WTC11 (cell line): ENCODE results near the gene APOL6. TPM values are rescaled to one million over a fixed set of nuclear protein-coding genes. Genes with fewer than 3 reads are reported as not detected.
"Not testable (repeated sequence)": the region's sequence is repeated elsewhere in the genome, so short reads cannot be mapped to it uniquely, and the experiment has no call there.

Source experiments
- ATAC-seq: fragments of 200-7000 bp; cut with Tn5 transposase; 2 replicates; pipeline ENCODE4 v1.10.0; 2021; ENCODE audit warnings: mild to moderate bottlenecking, moderate library complexity
- CTCF ChIA-PET: fragments of 300-600 bp; sonication (Branson Sonifier 250); formaldehyde crosslinking; loops from one replicate; lab custom pipeline; 2021; ENCODE audit warnings: antibody characterized with exemption; lab: Charles Lee
- POLR2A ChIA-PET: fragments of 350-600 bp; sonication (Branson Sonifier 250); formaldehyde crosslinking; loops from one replicate; lab custom pipeline; 2021; ENCODE audit warnings: antibody characterized with exemption; lab: Charles Lee
- DNase-seq: peaks from one replicate; pipeline ENCODE4 v3.0.0; 2021; ENCODE audit warnings: low spot score
- H3K27ac Mint-ChIP-seq: 2 replicates; pipeline ENCODE4 v1.8.0; 2021; ENCODE audit warnings: mixed read lengths
- H3K27me3 Mint-ChIP-seq: 2 replicates; pipeline ENCODE4 v1.8.0; 2021; ENCODE audit warnings: low read depth, mild to moderate bottlenecking, moderate library complexity, mixed read lengths
- H3K36me3 Mint-ChIP-seq: 2 replicates; pipeline ENCODE4 v1.8.0; 2021; ENCODE audit warnings: mixed read lengths
- H3K4me1 Mint-ChIP-seq: 2 replicates; pipeline ENCODE4 v1.8.0; 2022; ENCODE audit warnings: mixed read lengths
- H3K4me3 Mint-ChIP-seq: 2 replicates; pipeline ENCODE4 v1.8.0; 2021; ENCODE audit warnings: mild to moderate bottlenecking, moderate library complexity, mixed read lengths
- H3K9me3 Mint-ChIP-seq: 2 replicates; pipeline ENCODE4 v1.8.0; 2021; ENCODE audit warnings: mixed read lengths
- CREB1 ChIP-seq: sonication (generic); formaldehyde crosslinking; IDR thresholded peaks from 2 replicates; pipeline ENCODE4 v1.8.0; 2023; ENCODE audit warnings: mild to moderate bottlenecking, missing genetic modification reagents
- CREM ChIP-seq: sonication (generic); formaldehyde crosslinking; IDR thresholded peaks from 2 replicates; pipeline ENCODE4 v1.8.1; 2022; ENCODE audit warnings: mild to moderate bottlenecking, missing genetic modification reagents, moderate library complexity
- ELF4 ChIP-seq: sonication (generic); formaldehyde crosslinking; IDR thresholded peaks from 2 replicates; pipeline ENCODE4 v1.8.1; 2022; ENCODE audit warnings: low read depth, mild to moderate bottlenecking, moderate library complexity, missing genetic modification reagents
- FOXK1 ChIP-seq: sonication (generic); formaldehyde crosslinking; IDR thresholded peaks from 2 replicates; pipeline ENCODE4 v1.8.0; 2022; ENCODE audit warnings: mild to moderate bottlenecking, moderate library complexity, missing genetic modification reagents
- HMGA2 ChIP-seq: fragments of 250-450 bp; sonication (Bioruptor Pico); IDR thresholded peaks from 2 replicates; pipeline ENCODE4 v1.4.0; 2021; ENCODE audit warnings: mild to moderate bottlenecking, moderate library complexity
- IRF2 ChIP-seq: sonication (generic); formaldehyde crosslinking; IDR thresholded peaks from 2 replicates; pipeline ENCODE4 v1.8.0; 2022; ENCODE audit warnings: low read depth, missing genetic modification reagents, borderline replicate concordance
- JUN ChIP-seq: sonication (generic); formaldehyde crosslinking; IDR thresholded peaks from 2 replicates; pipeline ENCODE4 v1.8.0; 2023; ENCODE audit warnings: mild to moderate bottlenecking, missing genetic modification reagents
- NFATC4 ChIP-seq: fragments of 250-450 bp; sonication (Bioruptor Pico); IDR thresholded peaks from 2 replicates; pipeline ENCODE4 v1.9.0; 2021; ENCODE audit warnings: mild to moderate bottlenecking
- NR2C2 ChIP-seq: sonication (generic); formaldehyde crosslinking; IDR thresholded peaks from 2 replicates; pipeline ENCODE4 v1.8.0; 2022; ENCODE audit warnings: mild to moderate bottlenecking, missing genetic modification reagents
- TEAD1 ChIP-seq: sonication (generic); formaldehyde crosslinking; IDR thresholded peaks from 2 replicates; pipeline ENCODE4 v1.8.0; 2022; ENCODE audit warnings: mild to moderate bottlenecking, missing genetic modification reagents
- ZNF671 ChIP-seq: fragments of 250-450 bp; sonication (Bioruptor Pico); IDR thresholded peaks from 2 replicates; pipeline ENCODE4 v1.8.0; 2021; ENCODE audit warnings: mild to moderate bottlenecking
- total RNA-seq: library from RNA; stranded (reverse); gene quantifications from 3 replicates; pipeline ENCODE4 v1.2.3, GENCODE V29; 2021
- TF ChIP-seq, protein P1 (sequence below): sonication (generic); formaldehyde crosslinking; IDR thresholded peaks from 2 replicates; pipeline ENCODE4 v1.8.1; 2022; ENCODE audit warnings: low read depth, missing genetic modification reagents, borderline replicate concordance
- TF ChIP-seq, protein P2 (sequence below): sonication (generic); formaldehyde crosslinking; IDR thresholded peaks from 2 replicates; pipeline ENCODE4 v1.8.0; 2023; ENCODE audit warnings: missing genetic modification reagents
- TF ChIP-seq, protein P3 (sequence below): sonication (generic); formaldehyde crosslinking; IDR thresholded peaks from 2 replicates; pipeline ENCODE4 v1.8.0; 2022; ENCODE audit warnings: mild to moderate bottlenecking, missing genetic modification reagents
- TF ChIP-seq, protein P4 (sequence below): sonication (generic); formaldehyde crosslinking; conservative IDR thresholded peaks from 2 replicates; pipeline ENCODE4 v1.8.1; 2022; ENCODE audit warnings: mild to moderate bottlenecking, missing genetic modification reagents
- TF ChIP-seq, protein P5 (sequence below): sonication (generic); formaldehyde crosslinking; IDR thresholded peaks from 2 replicates; pipeline ENCODE4 v1.8.0; 2022; ENCODE audit warnings: mild to moderate bottlenecking, missing genetic modification reagents
- TF ChIP-seq, protein P6 (sequence below): sonication (generic); formaldehyde crosslinking; IDR thresholded peaks from 2 replicates; pipeline ENCODE4 v1.8.1; 2023; ENCODE audit warnings: mild to moderate bottlenecking, missing genetic modification reagents

The APOL6 gene
- total RNA-seq, 1 experiment from 2014 or later = 0.17 TPM

DNA sequence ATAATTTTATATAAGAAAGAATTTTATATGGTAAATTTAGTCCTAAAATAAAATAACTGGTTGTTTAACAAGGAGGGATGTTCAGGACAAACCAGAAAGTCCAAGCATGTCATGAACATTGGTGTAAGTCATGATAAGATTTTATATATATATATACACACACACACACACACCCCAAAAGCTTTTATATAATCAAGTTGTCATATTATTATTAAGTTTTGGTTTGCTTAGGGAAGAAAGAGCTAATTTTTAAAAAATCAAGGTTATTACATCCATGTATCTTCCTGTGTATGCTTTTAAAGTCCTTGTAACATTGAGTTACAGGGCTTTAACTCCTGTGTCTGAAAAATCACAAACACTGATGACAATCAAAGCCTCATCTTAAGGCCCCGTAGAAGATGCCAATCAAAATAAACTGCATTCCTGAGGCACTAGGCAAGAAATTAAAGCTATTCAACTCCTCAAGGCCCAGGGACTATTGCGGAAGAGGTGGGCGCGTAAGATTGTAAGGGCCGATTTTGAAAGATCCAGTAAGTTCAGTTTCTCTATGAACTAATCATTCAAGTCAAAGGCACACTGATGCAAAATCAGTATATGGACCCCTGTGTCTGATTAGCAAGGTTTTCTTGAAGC, 16.8 kb downstream of the APOL6 start:
- ATAC-seq (no peak), DNase-seq (no peak)
- Mint-ChIP-seq H3K9me3 (peaks cover 44% of the 10 kb centered on the region), H3K4me3 (no peak overlapping the region), H3K36me3 (peaks cover 34% of the 10 kb centered on the region), H3K4me1 (peaks cover 34% of the 10 kb centered on the region), H3K27ac (no peak overlapping the region), H3K27me3 (peaks cover 50% of the 10 kb centered on the region)
- POLR2A ChIA-PET = no interaction called here
- no peak for TF ChIP-seq IRF2
- TF ChIP-seq, protein P1, sequence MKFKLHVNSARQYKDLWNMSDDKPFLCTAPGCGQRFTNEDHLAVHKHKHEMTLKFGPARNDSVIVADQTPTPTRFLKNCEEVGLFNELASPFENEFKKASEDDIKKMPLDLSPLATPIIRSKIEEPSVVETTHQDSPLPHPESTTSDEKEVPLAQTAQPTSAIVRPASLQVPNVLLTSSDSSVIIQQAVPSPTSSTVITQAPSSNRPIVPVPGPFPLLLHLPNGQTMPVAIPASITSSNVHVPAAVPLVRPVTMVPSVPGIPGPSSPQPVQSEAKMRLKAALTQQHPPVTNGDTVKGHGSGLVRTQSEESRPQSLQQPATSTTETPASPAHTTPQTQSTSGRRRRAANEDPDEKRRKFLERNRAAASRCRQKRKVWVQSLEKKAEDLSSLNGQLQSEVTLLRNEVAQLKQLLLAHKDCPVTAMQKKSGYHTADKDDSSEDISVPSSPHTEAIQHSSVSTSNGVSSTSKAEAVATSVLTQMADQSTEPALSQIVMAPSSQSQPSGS (CRISPR knock-in tag) = no peak
- TF ChIP-seq, protein P2, sequence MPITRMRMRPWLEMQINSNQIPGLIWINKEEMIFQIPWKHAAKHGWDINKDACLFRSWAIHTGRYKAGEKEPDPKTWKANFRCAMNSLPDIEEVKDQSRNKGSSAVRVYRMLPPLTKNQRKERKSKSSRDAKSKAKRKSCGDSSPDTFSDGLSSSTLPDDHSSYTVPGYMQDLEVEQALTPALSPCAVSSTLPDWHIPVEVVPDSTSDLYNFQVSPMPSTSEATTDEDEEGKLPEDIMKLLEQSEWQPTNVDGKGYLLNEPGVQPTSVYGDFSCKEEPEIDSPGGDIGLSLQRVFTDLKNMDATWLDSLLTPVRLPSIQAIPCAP = no peak
- no peak for TF ChIP-seq NR2C2 (CRISPR knock-in tag)
- TF ChIP-seq, protein P3, sequence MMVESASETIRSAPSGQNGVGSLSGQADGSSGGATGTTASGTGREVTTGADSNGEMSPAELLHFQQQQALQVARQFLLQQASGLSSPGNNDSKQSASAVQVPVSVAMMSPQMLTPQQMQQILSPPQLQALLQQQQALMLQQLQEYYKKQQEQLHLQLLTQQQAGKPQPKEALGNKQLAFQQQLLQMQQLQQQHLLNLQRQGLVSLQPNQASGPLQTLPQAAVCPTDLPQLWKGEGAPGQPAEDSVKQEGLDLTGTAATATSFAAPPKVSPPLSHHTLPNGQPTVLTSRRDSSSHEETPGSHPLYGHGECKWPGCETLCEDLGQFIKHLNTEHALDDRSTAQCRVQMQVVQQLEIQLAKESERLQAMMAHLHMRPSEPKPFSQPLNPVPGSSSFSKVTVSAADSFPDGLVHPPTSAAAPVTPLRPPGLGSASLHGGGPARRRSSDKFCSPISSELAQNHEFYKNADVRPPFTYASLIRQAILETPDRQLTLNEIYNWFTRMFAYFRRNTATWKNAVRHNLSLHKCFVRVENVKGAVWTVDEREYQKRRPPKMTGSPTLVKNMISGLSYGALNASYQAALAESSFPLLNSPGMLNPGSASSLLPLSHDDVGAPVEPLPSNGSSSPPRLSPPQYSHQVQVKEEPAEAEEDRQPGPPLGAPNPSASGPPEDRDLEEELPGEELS (CRISPR knock-in tag) = no peak
- TF ChIP-seq, protein P4, sequence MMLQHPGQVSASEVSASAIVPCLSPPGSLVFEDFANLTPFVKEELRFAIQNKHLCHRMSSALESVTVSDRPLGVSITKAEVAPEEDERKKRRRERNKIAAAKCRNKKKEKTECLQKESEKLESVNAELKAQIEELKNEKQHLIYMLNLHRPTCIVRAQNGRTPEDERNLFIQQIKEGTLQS (CRISPR knock-in tag) = no peak
- TF ChIP-seq JUN (CRISPR knock-in tag) = no peak
- no peak for TF ChIP-seq HMGA2 (CRISPR knock-in tag)
- no peak for TF ChIP-seq NFATC4 (CRISPR knock-in tag)
- TF ChIP-seq FOXK1 (CRISPR knock-in tag) = no peak
- TF ChIP-seq ELF4 (CRISPR knock-in tag) = no peak
- TF ChIP-seq, protein P5, sequence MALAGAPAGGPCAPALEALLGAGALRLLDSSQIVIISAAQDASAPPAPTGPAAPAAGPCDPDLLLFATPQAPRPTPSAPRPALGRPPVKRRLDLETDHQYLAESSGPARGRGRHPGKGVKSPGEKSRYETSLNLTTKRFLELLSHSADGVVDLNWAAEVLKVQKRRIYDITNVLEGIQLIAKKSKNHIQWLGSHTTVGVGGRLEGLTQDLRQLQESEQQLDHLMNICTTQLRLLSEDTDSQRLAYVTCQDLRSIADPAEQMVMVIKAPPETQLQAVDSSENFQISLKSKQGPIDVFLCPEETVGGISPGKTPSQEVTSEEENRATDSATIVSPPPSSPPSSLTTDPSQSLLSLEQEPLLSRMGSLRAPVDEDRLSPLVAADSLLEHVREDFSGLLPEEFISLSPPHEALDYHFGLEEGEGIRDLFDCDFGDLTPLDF (CRISPR knock-in tag) = no peak
- TF ChIP-seq TEAD1 (CRISPR knock-in tag) = no peak
- TF ChIP-seq CREM = no peak
- TF ChIP-seq CREB1 (CRISPR knock-in tag) = no peak
- TF ChIP-seq ZNF671 (CRISPR knock-in tag) = no peak
- TF ChIP-seq, protein P6, sequence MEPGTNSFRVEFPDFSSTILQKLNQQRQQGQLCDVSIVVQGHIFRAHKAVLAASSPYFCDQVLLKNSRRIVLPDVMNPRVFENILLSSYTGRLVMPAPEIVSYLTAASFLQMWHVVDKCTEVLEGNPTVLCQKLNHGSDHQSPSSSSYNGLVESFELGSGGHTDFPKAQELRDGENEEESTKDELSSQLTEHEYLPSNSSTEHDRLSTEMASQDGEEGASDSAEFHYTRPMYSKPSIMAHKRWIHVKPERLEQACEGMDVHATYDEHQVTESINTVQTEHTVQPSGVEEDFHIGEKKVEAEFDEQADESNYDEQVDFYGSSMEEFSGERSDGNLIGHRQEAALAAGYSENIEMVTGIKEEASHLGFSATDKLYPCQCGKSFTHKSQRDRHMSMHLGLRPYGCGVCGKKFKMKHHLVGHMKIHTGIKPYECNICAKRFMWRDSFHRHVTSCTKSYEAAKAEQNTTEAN (CRISPR knock-in tag) = no peak
- CTCF ChIA-PET = interaction anchor here (1.1 kb wide), 1 partner anchor 20 kb away, joined by 3 read pairs; no protein-coding TSS in a partner anchor

DNA sequence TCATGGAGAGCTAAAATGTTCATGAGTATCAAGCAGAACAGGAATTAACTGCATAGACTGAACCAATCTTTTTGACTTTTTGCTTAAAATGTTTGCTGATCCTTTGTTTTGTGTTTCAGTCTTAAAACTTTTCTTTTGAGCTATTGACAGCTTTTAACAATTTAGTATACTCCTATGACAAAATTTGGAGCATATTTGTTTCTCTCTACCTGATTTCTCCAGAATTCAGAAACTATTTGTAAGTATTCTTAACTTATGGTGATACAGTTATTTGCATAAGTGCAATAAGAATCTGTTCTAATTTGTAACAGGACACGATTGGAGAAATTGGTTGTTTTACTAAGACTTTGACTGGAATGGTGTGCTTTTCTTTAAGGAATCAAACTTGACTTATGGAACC, 18.5 kb downstream of the APOL6 start:
- CTCF ChIA-PET, POLR2A ChIA-PET, H3K4me3 Mint-ChIP-seq, DNase-seq, H3K27ac Mint-ChIP-seq, ATAC-seq: not testable (repeated sequence)
- Mint-ChIP-seq H3K36me3 (peaks cover 44% of the 10 kb centered on the region), H3K9me3 (peaks cover 55% of the 10 kb centered on the region), H3K4me1 (peaks cover 22% of the 10 kb centered on the region), H3K27me3 (peaks cover 34% of the 10 kb centered on the region)
